Activated CD4-positive, CD25-positive, alpha-beta regulatory T cell treated with anti-CD3 and anti-CD28 coated beads, Interleukin-2, amount 50 U/mL, for 16 hours (primary cell): ENCODE data around the gene NOM1.
"Not testable (repeated sequence)": the region's sequence is repeated elsewhere in the genome, so short reads cannot be mapped to it uniquely, and the experiment has no call there.

Source experiments
- DNase-seq: peaks from one replicate; pipeline ENCODE4 v3.0.0-alpha.2; 2020; ENCODE audit warnings: low read depth, low spot score

NOM1 gene

DNA sequence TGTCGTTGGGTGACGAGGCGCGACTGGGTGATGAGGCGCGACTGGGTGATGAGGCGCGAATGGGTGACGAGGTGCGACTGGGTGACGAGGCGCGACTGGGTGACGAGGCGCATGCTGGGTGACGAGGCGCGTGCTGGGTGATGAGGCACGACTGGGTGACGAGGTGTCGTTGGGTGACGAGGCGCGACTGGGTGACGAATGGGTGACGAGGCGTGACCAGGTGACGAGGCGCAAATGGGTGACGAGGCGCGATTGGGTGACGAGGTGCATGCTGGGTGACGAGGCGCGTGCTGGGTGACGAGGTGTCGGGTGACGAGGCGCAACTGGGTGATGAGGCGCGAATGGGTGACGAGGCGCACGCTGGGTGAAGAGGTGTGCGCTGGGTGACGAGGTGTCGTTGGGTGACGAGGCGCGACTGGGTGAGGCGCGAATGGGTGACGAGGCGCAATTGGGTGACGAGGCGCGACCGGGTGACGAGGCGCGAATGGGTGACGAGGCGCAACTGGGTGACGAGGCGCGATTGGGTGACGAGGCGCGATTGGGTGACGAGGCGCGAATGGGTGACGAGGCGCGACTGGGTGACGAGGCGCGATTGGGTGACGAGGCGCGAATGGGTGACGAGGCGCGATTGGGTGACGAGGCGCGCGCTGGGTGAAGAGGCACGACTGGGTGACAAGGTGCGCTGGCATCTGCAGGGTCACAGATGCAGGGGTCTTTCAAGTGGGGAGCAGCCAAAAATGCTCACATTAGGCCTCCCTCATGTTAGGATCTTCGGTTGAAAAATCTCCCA lies 7.9 kb upstream of the NOM1 start:
- DNase-seq = no peak

DNA sequence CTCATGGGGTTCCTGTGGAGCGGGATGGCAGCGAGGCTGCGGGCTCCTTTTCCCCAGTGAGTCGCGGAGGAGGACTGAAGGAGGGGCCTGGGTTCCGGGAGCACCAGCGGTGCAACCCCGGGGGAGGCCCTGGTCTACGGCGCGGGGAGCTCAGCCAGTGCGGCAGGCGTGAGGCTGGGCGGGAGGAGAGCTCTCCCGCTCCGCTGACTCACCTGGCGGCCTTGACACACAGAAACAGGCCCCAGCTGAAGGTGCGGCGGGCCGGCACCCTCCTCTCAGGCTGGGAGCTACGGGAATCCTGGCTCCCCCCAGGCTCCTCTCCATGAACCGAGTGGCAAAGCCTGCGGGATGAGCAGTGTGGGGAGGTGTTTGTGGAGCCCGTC lies 6.8 kb upstream of the NOM1 start:
- DNase-seq = no peak

DNA sequence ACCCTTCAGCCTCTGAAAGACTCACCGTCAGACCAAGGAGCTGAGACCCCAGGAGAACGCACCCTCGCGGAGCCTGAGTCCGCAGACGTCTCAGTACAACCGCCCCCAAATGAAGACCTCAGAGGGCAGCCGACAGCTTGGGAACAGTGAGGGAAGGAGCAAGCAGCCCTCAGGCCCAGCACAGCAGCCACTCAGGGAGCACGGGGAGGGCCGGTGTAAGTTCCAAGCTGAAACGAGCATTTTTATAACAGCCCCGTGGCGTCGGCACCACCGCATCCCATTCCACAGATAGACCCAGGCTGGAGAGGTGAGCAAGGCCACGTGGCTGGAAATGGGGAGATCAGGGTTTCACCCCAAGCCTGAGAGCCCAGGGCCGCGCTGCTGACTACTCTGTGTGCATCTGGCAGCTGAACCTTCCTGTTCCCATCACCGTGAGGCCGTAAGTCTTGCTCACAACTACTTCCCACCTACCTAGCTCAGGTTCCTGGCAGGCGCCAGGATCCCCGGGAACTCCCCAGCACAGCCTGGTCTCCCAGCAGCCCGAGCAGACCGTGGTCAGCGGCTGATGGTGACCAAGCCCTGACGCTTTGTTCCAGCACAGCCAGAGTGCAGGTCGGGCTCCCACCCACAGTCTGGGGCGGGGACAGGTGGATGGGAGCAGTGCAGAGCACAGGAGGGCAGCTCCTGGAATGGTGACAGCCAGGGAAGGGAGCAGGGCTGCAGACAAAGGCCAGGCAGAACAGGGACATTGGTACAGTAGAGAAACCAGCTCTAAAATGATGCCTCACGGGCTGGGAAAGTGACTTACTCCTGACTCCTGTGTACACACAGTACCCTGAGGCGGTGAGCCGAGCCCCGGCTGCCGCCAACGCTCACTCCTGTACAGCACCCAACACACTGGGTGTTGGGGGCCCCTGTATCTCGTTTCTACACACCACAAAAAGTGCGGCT lies 6.1 kb upstream of the NOM1 start:
- no peak for DNase-seq

DNA sequence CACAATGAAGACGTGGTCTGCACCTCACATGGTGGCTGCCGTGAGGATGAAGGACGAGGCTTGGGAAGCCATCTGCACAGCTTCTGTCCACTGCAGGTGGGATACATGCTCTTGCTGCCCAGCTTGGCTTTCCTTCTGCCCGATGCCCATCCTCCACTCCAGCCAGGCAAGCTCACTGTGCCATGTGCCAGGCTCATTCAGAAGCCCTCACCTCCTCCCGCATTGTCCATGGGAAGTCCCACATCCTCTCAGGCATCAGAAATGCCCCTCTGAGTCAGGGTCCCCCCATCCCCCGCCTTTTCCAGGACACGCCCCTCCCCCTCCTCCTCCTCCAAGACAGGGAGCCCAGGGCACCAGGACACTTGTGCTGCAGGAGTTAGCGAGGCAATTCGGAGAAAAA lies 4.6 kb upstream of the NOM1 start:
- DNase-seq = no peak

DNA sequence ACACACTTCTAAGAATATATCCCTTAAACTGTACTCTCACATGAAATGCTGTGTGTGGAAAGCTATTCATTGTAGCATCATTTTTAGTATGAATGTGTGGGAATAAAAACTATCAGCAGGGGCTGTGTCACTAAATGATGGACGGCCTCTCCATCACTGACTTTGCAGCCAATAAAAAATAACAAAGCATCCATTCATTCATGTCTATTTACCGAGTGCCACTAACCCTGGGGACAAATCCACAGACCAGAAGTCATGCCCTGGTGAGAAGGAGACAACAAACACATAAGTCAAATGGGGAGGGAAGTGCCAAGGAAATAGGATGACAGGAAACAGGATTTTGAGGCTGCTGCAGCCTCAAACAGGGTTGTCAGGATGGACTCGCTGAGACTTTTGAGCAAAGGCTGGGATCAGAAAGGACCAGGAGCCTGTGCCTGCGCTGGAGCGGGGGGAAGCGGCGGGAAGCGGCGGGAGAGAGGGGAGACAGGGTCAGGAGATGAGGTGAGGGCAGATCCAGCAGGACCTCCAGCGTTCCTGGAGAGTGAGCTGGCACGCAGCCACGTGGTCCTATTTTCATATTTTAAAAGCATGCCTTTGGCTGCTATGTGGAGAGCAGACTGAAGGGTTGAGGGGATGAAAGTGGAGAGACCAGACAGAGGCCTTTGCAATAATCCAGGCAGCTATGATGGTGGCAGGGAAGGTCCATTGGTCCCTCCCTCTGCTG lies 2.2 kb upstream of the NOM1 start:
- DNase-seq = no peak

DNA sequence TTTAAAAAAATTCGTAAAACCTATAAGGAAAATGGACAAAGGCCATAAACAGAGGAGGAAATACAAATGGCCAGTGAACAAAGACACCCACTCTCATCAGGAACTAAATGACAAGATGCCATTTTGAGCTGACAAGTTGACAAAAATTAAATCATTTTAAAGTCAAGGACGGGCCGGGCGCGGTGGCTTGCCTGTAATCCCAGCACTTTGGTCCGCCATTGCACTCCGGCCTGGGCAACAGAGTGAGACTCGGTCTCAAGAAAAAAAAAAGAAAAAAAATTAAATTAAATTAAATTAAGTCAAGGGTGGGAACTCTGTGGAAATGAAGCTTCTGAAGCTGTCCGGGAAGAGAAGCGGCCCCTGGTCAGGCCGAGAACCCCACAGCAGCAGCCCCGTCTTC lies 1.2 kb upstream of the NOM1 start:
- DNase-seq = no peak

DNA sequence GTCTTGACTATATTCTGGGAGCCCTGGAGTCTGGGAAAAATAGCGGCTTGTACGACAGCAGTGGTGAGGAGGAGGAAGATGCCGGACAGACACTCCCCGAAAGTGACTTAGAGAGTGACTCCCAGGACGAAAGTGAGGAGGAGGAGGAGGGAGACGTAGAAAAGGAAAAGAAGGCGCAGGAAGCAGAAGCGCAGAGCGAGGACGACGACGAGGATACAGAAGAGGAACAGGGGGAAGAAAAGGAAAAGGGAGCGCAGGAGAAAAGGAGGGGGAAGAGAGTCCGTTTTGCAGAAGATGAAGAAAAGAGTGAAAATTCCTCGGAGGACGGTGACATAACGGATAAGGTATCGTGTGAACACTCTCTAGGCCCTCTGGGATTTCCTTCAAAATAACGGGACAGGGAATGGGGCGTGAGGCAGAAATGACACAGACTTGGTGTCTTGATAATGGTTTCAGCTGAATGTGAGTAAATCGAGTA lies 908 bp downstream of the NOM1 start:
- no peak for DNase-seq

DNA sequence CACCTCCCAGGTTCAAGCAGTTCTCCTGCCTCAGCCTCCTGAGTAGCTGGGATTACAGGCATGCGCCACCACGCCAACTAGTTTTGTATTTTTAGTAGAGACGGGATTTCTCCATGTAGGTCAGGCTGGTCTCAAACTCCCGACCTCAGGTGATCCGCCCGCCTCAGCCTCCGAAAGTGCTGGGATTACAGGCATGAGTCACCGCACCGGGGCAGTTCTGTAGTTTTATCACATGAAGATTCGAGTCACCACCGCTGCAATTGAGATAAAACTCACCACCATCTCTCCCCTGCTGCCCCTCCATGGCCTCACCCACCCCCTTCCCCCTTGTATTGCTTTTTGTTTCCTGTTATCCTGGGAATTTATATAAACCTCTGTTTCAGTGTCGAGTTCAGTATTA lies 3.7 kb downstream of the NOM1 start:
- DNase-seq = not testable (repeated sequence)

DNA sequence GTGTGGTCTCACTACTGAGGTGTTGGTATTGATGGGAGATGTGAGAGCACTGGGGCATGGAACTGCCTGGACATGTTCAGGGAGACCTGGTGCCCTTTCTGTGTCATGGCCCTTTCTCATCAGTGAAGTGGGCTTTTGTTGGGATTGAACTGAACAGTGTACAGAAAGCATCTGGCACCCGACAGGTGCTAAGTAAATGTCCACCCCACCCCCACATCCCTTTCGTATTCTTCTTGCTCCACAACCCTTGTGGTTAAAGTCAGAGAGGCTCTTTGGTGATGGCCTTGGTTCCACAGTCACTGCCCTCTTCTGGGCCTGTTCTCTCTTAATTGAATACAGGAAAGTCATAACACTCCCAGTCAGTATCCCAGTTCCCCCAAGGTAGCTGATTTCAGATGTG lies 5.4 kb downstream of the NOM1 start:
- DNase-seq = no peak

DNA sequence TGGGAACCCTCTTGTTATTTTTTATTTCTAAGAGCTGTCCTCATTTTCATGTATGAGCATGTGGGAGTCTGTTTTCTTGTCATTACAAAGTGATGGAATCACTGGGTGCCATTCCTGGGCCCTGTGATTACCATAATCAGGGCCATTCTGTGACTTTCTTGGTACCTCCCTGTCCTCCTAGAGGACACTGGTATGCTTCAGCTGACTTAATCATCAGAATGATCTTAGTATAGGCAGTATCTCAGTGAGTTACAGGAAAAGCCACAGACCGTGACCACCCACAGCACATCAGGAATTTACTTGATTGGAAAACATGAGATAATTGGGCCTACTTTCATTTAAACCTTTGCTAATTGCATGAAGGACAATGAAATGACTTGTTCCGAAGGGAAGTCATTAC lies 7.2 kb downstream of the NOM1 start:
- DNase-seq = no peak

DNA sequence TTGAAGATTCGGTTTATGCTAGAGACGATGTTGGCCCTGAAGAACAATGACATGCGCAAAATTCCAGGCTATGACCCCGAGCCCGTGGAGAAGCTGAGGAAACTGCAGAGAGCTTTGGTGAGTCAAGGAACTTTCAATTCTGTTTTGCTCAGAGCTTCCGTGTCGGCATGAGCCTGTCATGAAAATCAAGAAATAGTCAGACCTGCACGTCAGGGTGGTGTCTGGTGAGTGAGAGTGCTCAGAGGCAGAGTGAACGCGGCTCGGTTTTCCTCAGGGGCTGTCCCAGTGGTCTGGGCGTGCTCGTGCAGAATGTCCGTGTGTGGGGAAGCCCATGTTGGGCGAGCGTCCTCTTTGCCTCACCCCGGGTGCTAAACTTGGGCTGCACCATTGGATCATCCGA lies 12.6 kb downstream of the NOM1 start:
- no peak for DNase-seq

DNA sequence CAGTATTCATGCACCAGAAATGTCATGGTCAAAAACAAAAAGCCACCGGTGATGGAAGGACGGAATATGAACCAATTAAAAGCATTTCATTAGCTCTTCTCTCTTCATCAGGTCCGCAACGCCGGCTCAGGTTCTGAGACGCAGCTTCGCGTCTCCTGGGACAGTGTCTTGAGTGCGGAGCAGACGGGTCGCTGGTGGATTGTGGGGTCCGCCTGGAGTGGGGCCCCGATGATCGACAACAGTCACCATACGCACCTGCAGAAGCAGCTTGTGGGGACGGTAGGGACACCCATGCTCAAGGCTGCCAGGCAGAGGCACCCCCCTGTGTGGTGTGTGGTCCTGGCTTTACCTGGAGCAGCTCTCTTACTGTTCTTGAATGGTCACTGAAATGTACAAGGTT lies 13.4 kb downstream of the NOM1 start:
- DNase-seq = no peak

DNA sequence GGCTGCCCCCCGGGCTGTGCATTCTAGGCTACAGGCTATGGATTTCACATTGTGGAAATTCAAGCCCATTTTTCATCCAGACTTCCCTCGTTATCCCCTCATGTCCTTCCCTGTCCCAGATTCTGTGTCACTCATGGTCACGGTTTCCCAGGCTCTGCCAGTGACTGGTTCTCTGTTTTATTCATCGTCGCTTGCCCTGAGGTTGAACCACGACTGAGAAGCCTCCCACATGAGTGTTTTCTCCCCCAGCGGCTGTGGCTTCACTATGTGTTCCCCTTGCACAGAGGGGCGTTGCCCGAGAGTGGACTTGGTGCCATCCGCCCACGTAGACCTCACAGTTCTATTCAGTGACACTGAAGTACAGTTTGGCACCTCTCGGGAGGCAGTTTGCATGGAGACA lies 14.0 kb downstream of the NOM1 start:
- no peak for DNase-seq

DNA sequence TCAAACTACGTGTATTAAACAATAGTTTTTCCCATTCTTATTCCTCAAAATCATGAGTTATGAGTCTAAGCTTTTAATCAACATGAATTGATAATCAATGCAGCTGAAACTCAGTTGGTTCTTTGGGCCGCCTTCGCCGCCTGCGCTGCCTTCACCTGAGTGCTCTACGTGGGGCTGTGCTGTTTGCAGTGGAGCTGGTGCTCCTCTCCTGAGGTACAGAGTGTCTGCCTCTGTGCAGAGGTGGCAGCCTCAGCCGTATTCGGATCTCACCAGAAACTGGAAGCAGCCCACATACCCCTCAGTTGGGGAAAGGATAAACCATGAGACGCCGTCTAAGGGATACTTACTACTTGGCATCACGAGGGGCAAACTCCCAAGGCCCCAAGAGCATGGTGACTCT lies 15.5 kb downstream of the NOM1 start:
- DNase-seq = no peak

DNA sequence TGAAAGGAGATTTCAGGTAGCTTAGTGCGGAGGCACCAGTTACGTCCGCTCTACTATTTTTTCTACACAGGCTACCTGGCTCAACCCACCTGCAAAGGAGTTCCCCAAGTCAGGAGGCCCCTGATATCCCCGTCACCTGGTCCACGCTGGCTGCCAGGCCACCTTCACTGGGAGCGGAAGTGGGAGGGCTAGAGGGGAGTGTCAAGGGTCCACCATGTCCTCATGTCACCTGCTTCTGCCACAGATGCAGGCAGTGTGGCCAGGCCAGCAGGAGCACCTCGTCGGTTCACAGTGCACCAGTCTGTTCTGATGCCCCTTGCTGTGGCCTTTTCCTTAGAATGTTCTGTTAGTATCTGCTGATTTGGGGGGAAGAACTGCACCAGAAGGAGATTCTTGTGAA lies 16.9 kb downstream of the NOM1 start:
- DNase-seq = no peak

DNA sequence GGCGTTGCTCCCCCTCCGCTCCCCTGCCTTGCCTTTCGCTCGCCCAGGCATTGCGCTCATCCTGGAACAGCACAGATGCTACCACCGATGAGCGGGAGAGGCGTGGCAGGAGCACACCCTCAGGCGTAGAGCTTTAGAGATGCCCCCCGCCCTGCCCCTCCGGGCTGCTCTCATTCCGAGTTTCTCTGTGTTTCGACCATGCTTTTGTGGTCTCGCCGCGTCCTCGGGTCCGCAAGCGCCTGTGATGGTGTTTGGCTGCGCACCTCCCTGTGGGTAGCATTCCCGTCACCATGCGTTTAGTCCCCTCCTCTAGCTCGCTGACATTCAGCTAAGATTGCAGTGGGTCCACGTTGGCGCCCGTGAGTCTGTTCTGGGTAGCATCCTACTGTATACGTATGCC lies 18.7 kb downstream of the NOM1 start:
- DNase-seq = no peak

DNA sequence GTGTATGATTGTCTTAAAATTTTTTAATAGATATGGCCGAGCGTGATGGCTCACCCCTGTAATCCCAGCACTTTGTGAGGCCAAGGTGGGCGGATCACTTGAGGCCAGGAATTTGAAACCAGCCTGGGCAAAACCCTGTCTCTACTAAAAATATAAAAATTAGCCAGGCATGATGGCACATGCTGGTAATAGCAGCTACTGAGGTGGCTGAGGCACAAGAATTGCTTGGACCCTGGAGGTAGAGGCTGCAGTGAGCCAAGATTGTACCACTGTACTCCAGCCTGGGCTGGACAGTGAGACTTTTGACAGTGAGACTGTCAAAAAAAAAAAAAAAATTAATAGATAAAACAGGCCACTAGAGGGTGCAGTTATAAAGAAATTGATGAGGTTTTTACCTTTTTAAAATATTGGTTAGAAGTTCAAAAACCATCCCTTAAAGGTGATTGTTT lies 20.5 kb downstream of the NOM1 start:
- no peak for DNase-seq

DNA sequence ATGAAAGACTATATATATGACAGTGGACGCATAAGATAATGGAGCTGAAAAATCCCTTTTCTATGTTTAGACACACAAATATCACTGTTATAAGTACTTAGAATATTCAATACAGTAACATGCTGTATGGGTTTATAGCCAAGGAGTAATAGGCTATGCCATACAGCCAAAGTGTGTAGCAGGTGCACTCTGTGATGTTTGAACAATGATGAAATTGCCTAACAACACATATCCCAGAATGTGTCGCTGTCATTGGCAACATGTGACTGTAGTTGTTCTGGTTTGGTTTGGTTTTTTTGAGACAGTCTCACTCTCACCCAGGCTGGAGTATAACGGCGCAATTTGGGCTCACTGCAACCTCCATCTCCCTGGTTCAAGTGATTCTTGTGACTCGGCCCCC lies 26.1 kb downstream of the NOM1 start:
- DNase-seq = no peak

DNA sequence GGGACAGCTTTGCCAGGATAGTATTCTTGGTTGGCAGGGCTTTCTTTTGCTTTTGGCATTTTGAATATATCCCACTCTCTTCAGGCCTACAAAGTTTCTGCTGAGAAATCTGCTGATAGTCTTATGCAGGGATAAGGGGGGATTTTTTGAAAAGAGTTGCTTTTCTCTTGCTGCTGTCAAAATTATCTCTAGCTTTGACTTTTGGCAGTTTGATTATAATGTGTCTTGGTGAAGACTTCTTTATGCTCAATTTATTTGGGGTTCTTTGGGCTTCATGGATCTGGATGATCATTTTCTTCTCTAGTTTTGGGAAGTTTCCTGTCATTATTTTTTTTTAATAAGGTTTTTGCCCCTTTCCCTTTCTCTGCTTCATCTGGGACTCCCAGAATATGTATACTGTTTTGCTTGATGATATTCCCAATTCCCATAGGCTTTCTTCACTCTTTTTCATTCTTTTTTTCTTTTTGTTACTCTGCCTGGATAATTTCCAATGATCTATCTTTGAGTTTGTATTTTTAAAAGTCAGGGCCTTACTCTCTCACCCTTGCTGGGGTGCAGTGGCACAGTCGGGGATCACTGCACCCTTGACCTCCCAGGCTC lies 29.6 kb downstream of the NOM1 start:
- DNase-seq = no peak

DNA sequence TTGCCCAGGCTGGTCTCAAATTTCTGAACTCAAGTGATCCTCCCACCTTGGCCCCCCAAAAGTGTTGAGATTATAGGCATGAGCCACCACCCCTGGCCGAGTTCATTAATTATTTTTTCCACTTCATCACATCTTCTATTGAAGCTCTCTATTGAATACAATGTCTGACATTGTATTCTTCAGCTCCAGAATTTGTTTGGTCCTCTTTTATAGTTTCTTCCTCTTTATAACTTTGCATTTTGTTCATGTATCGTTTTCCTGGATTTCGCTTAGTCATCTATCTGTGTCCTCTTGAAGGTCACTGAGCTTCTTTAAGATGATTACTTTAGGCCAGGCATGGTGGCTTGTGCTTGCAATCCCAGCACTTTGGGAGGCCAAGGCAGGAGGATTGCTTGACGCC lies 30.2 kb downstream of the NOM1 start:
- no peak for DNase-seq

DNA sequence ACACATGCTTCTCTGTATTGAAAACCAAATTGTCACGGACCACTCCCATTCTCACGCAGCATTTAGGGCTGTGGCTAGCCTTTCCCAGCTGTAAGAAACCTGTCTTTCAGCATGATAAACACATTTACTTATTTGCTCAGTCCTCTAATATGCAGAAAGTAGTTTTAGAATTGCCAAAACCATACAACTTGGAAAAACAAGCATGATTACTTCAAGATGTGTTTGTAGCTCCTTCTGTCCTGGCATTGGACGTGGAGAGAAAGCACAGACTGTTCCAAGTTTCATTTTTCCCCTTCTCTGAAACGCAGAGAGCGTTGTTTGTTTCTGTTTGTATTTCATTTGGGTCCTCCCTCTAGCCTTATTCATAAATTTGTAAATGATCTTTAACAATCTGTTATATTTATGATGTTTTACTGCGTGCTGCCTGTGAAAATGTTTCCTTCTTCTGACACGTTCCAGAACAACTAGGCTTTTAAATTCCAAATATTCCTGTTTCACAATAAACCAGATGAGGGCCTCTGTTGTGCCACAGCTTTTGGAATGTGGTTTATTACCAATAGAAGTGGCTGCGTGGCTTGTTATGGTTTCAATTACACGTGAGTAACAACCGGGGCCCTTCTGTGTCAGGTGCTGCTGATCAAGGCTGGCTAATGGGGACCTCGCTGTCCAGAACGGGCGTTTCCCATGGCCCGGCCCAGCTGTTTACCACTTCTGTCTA lies 34.8 kb downstream of the NOM1 start:
- no peak for DNase-seq
